SK-N-SH treated with all-trans-retinoic acid at 6 μM for 48 hours (cell line): ENCODE data around the gene SYNJ2.

ENCODE experiments used
- ARNTL ChIP-seq: fragments of 450-650 bp; formaldehyde crosslinking; IDR thresholded peaks from 2 replicates; pipeline ENCODE4 v1.5.0; 2020; ENCODE audit warnings: low read depth, mild to moderate bottlenecking, moderate library complexity, borderline replicate concordance
- ESRRG ChIP-seq: fragments of 250-450 bp; sonication (Bioruptor Pico); IDR thresholded peaks from 2 replicates; pipeline ENCODE4 v1.6.1; 2021; ENCODE audit warnings: mild to moderate bottlenecking
- PPARA ChIP-seq: fragments of 250-450 bp; sonication (Bioruptor Pico); IDR thresholded peaks from 2 replicates; pipeline ENCODE4 v1.5.0; 2020; ENCODE audit warnings: mild to moderate bottlenecking, borderline replicate concordance
- RARB ChIP-seq: fragments of 250-450 bp; sonication (Bioruptor Pico); IDR thresholded peaks from 2 replicates; pipeline ENCODE4 v1.8.0; 2021; ENCODE audit warnings: mild to moderate bottlenecking, moderate library complexity
- SNAI2 ChIP-seq: fragments of 250-450 bp; sonication (Bioruptor Pico); IDR thresholded peaks from 2 replicates; pipeline ENCODE4 v1.5.0; 2020; ENCODE audit warnings: mild to moderate bottlenecking, moderate library complexity
- TCF4 ChIP-seq: fragments of 250-450 bp; sonication (Bioruptor Pico); IDR thresholded peaks from 2 replicates; pipeline ENCODE4 v1.8.0; 2021; ENCODE audit warnings: mild to moderate bottlenecking, moderate library complexity, borderline replicate concordance
- ZFP3 ChIP-seq: fragments of 250-450 bp; sonication (Bioruptor Pico); IDR thresholded peaks from 2 replicates; pipeline ENCODE4 v1.5.0; 2020; ENCODE audit warnings: mild to moderate bottlenecking, moderate library complexity
- ZFP30 ChIP-seq: fragments of 450-650 bp; formaldehyde crosslinking; IDR thresholded peaks from 2 replicates; pipeline ENCODE4 v1.5.0; 2022; ENCODE audit warnings: mild to moderate bottlenecking, moderate library complexity
- TF ChIP-seq, protein P1 (sequence below): fragments of 250-450 bp; sonication (Bioruptor Pico); IDR thresholded peaks from 2 replicates; pipeline ENCODE4 v1.8.0; 2020; ENCODE audit warnings: mild to moderate bottlenecking, moderate library complexity, borderline replicate concordance
- TF ChIP-seq, protein P2 (sequence below): fragments of 250-450 bp; sonication (Bioruptor Pico); IDR thresholded peaks from 2 replicates; pipeline ENCODE4 v1.8.0; 2021; ENCODE audit warnings: low read depth, mild to moderate bottlenecking, moderate library complexity, borderline replicate concordance
- TF ChIP-seq, protein P3 (sequence below): fragments of 250-450 bp; sonication (Bioruptor Pico); IDR thresholded peaks from 2 replicates; pipeline ENCODE4 v1.5.0; 2020; ENCODE audit warnings: mild to moderate bottlenecking, moderate library complexity
- TF ChIP-seq, protein P4 (sequence below): fragments of 250-450 bp; sonication (Bioruptor Pico); IDR thresholded peaks from 2 replicates; pipeline ENCODE4 v1.5.1; 2020; ENCODE audit warnings: low read depth, mild to moderate bottlenecking, moderate library complexity

DNA sequence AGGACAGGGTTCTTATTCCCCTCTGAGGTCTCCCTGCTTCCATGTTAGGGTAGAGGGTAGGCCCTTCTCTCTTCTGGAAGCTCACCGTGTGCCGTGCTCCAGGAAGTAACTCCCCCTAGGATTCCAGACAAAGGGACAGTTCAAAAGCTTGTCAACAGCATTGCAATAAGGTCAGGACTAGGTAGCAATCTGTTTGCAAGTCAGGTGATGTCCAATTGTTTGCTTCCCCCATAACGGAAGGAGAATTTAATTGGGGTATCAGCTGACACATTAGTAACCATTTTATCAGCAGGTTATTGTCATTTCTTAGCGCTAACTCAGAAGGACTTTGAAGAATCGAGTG is 41.9 kb downstream of the SYNJ2 start:
- TF ChIP-seq TCF4 (CRISPR knock-in tag) (no peak), PPARA (CRISPR knock-in tag) (no peak), ZFP3 (CRISPR knock-in tag) (no peak), ESRRG (no peak), ZFP30 (CRISPR knock-in tag) (no peak), ARNTL (no peak), RARB (CRISPR knock-in tag) (no peak), SNAI2 (CRISPR knock-in tag) (no peak)
- TF ChIP-seq, protein P1, sequence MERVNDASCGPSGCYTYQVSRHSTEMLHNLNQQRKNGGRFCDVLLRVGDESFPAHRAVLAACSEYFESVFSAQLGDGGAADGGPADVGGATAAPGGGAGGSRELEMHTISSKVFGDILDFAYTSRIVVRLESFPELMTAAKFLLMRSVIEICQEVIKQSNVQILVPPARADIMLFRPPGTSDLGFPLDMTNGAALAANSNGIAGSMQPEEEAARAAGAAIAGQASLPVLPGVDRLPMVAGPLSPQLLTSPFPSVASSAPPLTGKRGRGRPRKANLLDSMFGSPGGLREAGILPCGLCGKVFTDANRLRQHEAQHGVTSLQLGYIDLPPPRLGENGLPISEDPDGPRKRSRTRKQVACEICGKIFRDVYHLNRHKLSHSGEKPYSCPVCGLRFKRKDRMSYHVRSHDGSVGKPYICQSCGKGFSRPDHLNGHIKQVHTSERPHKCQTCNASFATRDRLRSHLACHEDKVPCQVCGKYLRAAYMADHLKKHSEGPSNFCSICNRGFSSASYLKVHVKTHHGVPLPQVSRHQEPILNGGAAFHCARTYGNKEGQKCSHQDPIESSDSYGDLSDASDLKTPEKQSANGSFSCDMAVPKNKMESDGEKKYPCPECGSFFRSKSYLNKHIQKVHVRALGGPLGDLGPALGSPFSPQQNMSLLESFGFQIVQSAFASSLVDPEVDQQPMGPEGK (CRISPR knock-in tag), result no peak
- TF ChIP-seq, protein P2, sequence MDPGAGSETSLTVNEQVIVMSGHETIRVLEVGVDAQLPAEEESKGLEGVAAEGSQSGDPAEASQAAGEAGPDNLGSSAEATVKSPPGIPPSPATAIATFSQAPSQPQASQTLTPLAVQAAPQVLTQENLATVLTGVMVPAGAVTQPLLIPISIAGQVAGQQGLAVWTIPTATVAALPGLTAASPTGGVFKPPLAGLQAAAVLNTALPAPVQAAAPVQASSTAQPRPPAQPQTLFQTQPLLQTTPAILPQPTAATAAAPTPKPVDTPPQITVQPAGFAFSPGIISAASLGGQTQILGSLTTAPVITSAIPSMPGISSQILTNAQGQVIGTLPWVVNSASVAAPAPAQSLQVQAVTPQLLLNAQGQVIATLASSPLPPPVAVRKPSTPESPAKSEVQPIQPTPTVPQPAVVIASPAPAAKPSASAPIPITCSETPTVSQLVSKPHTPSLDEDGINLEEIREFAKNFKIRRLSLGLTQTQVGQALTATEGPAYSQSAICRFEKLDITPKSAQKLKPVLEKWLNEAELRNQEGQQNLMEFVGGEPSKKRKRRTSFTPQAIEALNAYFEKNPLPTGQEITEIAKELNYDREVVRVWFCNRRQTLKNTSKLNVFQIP (CRISPR knock-in tag), result no peak
- TF ChIP-seq, protein P3, sequence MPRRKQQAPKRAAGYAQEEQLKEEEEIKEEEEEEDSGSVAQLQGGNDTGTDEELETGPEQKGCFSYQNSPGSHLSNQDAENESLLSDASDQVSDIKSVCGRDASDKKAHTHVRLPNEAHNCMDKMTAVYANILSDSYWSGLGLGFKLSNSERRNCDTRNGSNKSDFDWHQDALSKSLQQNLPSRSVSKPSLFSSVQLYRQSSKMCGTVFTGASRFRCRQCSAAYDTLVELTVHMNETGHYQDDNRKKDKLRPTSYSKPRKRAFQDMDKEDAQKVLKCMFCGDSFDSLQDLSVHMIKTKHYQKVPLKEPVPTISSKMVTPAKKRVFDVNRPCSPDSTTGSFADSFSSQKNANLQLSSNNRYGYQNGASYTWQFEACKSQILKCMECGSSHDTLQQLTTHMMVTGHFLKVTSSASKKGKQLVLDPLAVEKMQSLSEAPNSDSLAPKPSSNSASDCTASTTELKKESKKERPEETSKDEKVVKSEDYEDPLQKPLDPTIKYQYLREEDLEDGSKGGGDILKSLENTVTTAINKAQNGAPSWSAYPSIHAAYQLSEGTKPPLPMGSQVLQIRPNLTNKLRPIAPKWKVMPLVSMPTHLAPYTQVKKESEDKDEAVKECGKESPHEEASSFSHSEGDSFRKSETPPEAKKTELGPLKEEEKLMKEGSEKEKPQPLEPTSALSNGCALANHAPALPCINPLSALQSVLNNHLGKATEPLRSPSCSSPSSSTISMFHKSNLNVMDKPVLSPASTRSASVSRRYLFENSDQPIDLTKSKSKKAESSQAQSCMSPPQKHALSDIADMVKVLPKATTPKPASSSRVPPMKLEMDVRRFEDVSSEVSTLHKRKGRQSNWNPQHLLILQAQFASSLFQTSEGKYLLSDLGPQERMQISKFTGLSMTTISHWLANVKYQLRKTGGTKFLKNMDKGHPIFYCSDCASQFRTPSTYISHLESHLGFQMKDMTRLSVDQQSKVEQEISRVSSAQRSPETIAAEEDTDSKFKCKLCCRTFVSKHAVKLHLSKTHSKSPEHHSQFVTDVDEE (CRISPR knock-in tag), result no peak
- TF ChIP-seq, protein P4, sequence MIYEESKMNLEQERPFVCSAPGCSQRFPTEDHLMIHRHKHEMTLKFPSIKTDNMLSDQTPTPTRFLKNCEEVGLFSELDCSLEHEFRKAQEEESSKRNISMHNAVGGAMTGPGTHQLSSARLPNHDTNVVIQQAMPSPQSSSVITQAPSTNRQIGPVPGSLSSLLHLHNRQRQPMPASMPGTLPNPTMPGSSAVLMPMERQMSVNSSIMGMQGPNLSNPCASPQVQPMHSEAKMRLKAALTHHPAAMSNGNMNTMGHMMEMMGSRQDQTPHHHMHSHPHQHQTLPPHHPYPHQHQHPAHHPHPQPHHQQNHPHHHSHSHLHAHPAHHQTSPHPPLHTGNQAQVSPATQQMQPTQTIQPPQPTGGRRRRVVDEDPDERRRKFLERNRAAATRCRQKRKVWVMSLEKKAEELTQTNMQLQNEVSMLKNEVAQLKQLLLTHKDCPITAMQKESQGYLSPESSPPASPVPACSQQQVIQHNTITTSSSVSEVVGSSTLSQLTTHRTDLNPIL (CRISPR knock-in tag), result no peak
